Keratinocyte (primary cell): ENCODE measurements around the gene C4orf54. TPM values are rescaled to one million over a fixed set of nuclear protein-coding genes. Genes with fewer than 3 reads are reported as not detected.

ENCODE experiments used
- DNase-seq: peaks from one replicate; pipeline ENCODE4 v3.0.0-alpha.2; 2011; ENCODE audit warnings: low read depth, missing footprints, low spot score
- FAIRE-seq: peaks from 2 replicates; lab custom pipeline; 2011; peaks lifted over from hg19 to GRCh38; lab: Jason Lieb, UNC
- H2AFZ ChIP-seq: 2 replicates; pipeline ENCODE4 v1.6.0; 2012; ENCODE audit warnings: low read length, control low read depth, inconsistent platforms; ENCODE audit not compliant: control insufficient read depth
- H3K27ac ChIP-seq: 2 replicates; pipeline ENCODE4 v1.5.1; 2011; ENCODE audit warnings: low read length; ENCODE audit not compliant: control insufficient read depth, insufficient read depth
- H3K27me3 ChIP-seq: 3 replicates; pipeline ENCODE4 v1.6.0; 2011; ENCODE audit warnings: low read length; ENCODE audit not compliant: control insufficient read depth, insufficient read depth; ENCODE audit errors: extremely low read depth
- H3K36me3 ChIP-seq, 2 experiments: 2 replicates in 1 of 2; 3 replicates in 1 of 2; pipeline ENCODE4 v1.5.1; 2011; ENCODE audit warnings: low read length in 2 of 2, mild to moderate bottlenecking in 1 of 2; ENCODE audit not compliant: control insufficient read depth in 2 of 2, insufficient read depth in 2 of 2; ENCODE audit errors: extremely low read depth in 1 of 2
- H3K4me1 ChIP-seq: 3 replicates; pipeline ENCODE4 v1.5.1; 2011; ENCODE audit warnings: low read length; ENCODE audit not compliant: control insufficient read depth, insufficient read depth; ENCODE audit errors: extremely low read depth
- H3K4me2 ChIP-seq: 3 replicates; pipeline ENCODE4 v1.6.0; 2011; ENCODE audit warnings: low read depth, low read length; ENCODE audit not compliant: control insufficient read depth, insufficient read depth; ENCODE audit errors: extremely low read depth
- H3K4me3 ChIP-seq, 3 experiments: fragments of 200-600 bp in 1 of 3; sonication (generic) in 1 of 3; 2 replicates in 2 of 3; 3 replicates in 1 of 3; pipeline ENCODE4 v1.5.1; 2011 to 2016; ENCODE audit warnings: low read length in 3 of 3, mild to moderate bottlenecking in 3 of 3, control low read depth in 2 of 3, inconsistent platforms in 1 of 3, low read depth in 1 of 3, mixed read lengths in 1 of 3, mixed run types in 1 of 3, moderate library complexity in 1 of 3; ENCODE audit not compliant: control insufficient read depth in 2 of 3, insufficient read depth in 2 of 3; ENCODE audit errors: extremely low read depth in 1 of 3
- H3K79me2 ChIP-seq: 2 replicates; pipeline ENCODE4 v1.6.0; 2012; ENCODE audit warnings: low read length; ENCODE audit not compliant: control insufficient read depth, insufficient read depth
- H3K9ac ChIP-seq: 3 replicates; pipeline ENCODE4 v1.6.0; 2011; ENCODE audit warnings: low read length; ENCODE audit not compliant: control insufficient read depth, insufficient read depth; ENCODE audit errors: extremely low read depth
- H3K9me1 ChIP-seq: 3 replicates; pipeline ENCODE4 v1.6.0; 2011; ENCODE audit warnings: low read length; ENCODE audit not compliant: control insufficient read depth, insufficient read depth; ENCODE audit errors: extremely low read depth
- H3K9me3 ChIP-seq: 2 replicates; pipeline ENCODE4 v1.5.1; 2012; ENCODE audit warnings: low read depth, low read length; ENCODE audit not compliant: control insufficient read depth
- H4K20me1 ChIP-seq: 3 replicates; pipeline ENCODE4 v1.6.0; 2011; ENCODE audit warnings: low read length; ENCODE audit not compliant: control insufficient read depth, insufficient read depth; ENCODE audit errors: extremely low read depth
- CTCF ChIP-seq, 3 experiments: IDR thresholded peaks in 1 of 3; conservative IDR thresholded peaks in 1 of 3; optimal IDR thresholded peaks in 1 of 3; 2 replicates in 2 of 3; 3 replicates in 1 of 3; pipeline versions ENCODE3 to v1.5.1; 2011; ENCODE audit warnings: low read length in 3 of 3, mild to moderate bottlenecking in 3 of 3, moderate library complexity in 2 of 3, control low read depth in 1 of 3, inconsistent platforms in 1 of 3; ENCODE audit not compliant: insufficient read depth in 2 of 3; ENCODE audit errors: extremely low read depth in 1 of 3
- EZH2 ChIP-seq: IDR thresholded peaks from one replicate; pipeline ENCODE4 v1.6.1; 2012; ENCODE audit warnings: inconsistent platforms, mild to moderate bottlenecking, low read length, moderate library complexity
- dilution Hi-C: fragments of 300-500 bp; cut with MboI; formaldehyde crosslinking; loops from one replicate; pipeline ENCODE4 v1.7.0; 2020; ENCODE audit warnings: low sequenced_read_pairs; ENCODE audit not compliant: extremely low pct_ligation_motif_present
- polyA plus RNA-seq, 5 experiments: library from polyadenylated mRNA; depleted of rRNA in 3 of 5; stranded (reverse) in 3 of 5; stranded (forward) in 1 of 5; unstranded in 1 of 5; fragments of >200 nt; gene quantifications; 1 replicate in 1 of 5; 2 replicates in 3 of 5; 3 replicates in 1 of 5; pipeline versions ENCODE4 v1.2.1 to v1.2.3, GENCODE V29; 2011 to 2012; ENCODE audit warnings: missing spikeins in 2 of 5, low read depth in 1 of 5, low replicate concordance in 1 of 5

Gene C4orf54
- polyA plus RNA-seq, 1 donor (not counting 4 experiments of a cell fraction or from before 2014, with no cell fraction given), result 0.01 TPM

- no peaks in the 10 kb centered on the region for H4K20me1 ChIP-seq
- peaks cover under 1% of the 10 kb centered on the region for H3K4me1 ChIP-seq
- no peaks in the 10 kb centered on the region for H3K9me3 ChIP-seq
- TF ChIP-seq EZH2 (no peak), CTCF (optimal IDR thresholded peaks at IDR 0.05 in 1 of 3, IDR thresholded peaks at IDR 0.05 in 1 of 3, conservative IDR thresholded peaks at IDR 0.05 in 1 of 3; ENCODE audit: extremely low read depth in 1 of 3, insufficient read depth in 2 of 3, low read length in 3 of 3) (no peak)
- DNase-seq, result peak; percentile 1
- H3K27me3 ChIP-seq, result no peaks in the 10 kb centered on the region
- no peak overlapping the region for H3K27ac ChIP-seq
- H2AFZ ChIP-seq, result no peak overlapping the region
- no peak overlapping the region for H3K9ac ChIP-seq
- no peaks in the 10 kb centered on the region for H3K9me1 ChIP-seq
- no peak overlapping the region for H3K4me3 ChIP-seq
- no peak for FAIRE-seq
- H3K79me2 ChIP-seq, result no peaks in the 10 kb centered on the region
- dilution Hi-C loops, result no loop called here
- no peak overlapping the region for H3K4me2 ChIP-seq
- H3K36me3 ChIP-seq, result no peaks in the 10 kb centered on the region
Observed at GRCh38 chr4:99640676-99641075, 17.0 kb downstream of the C4orf54 start.

- no peak overlapping the region for H3K9ac ChIP-seq
- no peak overlapping the region for H3K4me3 ChIP-seq
- TF ChIP-seq CTCF (optimal IDR thresholded peaks at IDR 0.05 in 1 of 3, IDR thresholded peaks at IDR 0.05 in 1 of 3, conservative IDR thresholded peaks at IDR 0.05 in 1 of 3; ENCODE audit: extremely low read depth in 1 of 3, insufficient read depth in 2 of 3, low read length in 3 of 3) (no peak), EZH2 (no peak)
- DNase-seq, result no peak
- no peaks in the 10 kb centered on the region for H4K20me1 ChIP-seq
- dilution Hi-C loops, result no loop called here
- H3K9me1 ChIP-seq, result no peaks in the 10 kb centered on the region
- no peaks in the 10 kb centered on the region for H3K27me3 ChIP-seq
- no peak overlapping the region for H2AFZ ChIP-seq
- H3K27ac ChIP-seq, result no peak overlapping the region
- no peak for FAIRE-seq
- no peaks in the 10 kb centered on the region for H3K79me2 ChIP-seq
- H3K4me1 ChIP-seq, result peaks cover 15% of the 10 kb centered on the region
- H3K4me2 ChIP-seq, result no peak overlapping the region
- no peaks in the 10 kb centered on the region for H3K36me3 ChIP-seq
- H3K9me3 ChIP-seq, result no peaks in the 10 kb centered on the region
Observed at GRCh38 chr4:99637174-99637573, 20.5 kb downstream of the C4orf54 start.
